ENCODE results near the gene GGCX.

Gene GGCX

GRCh38 chr2:85523062-85523902 is 38.0 kb downstream of the GGCX start:
- DNase-seq (ENCODE audit: insufficient read length, low spot score) = no peak

GRCh38 chr2:85522090-85522647 is 39.1 kb downstream of the GGCX start:
- DNase-seq (ENCODE audit: insufficient read length, low spot score) = no peak
- no peak for FAIRE-seq

More at GRCh38 chr2:85523062-85523902, 38.0 kb downstream of the GGCX start:
- FAIRE-seq = no peak

GRCh38 chr2:85516653-85517389 is 44.5 kb downstream of the GGCX start:
- DNase-seq (ENCODE audit: insufficient read length, low spot score) = no peak
- no peak for FAIRE-seq

- no peak for FAIRE-seq
- DNase-seq (ENCODE audit: insufficient read length, low spot score) = no peak
Observed at GRCh38 chr2:85514323-85514722, 47.0 kb downstream of the GGCX start.

- FAIRE-seq (no peak), DNase-seq (ENCODE audit: insufficient read length, low spot score) (no peak)
Observed at GRCh38 chr2:85511008-85511811, 50.1 kb downstream of the GGCX start.

- FAIRE-seq = no peak
- DNase-seq (ENCODE audit: insufficient read length, low spot score) = no peak
Observed at GRCh38 chr2:85506768-85507181, 54.5 kb downstream of the GGCX start.

- FAIRE-seq = no peak
- no peak for DNase-seq (ENCODE audit: insufficient read length, low spot score)
Observed at GRCh38 chr2:85505551-85506238, 55.6 kb downstream of the GGCX start.

GRCh38 chr2:85504778-85505261 is 56.5 kb downstream of the GGCX start:
- DNase-seq (ENCODE audit: insufficient read length, low spot score) (peak; percentile 94), FAIRE-seq (peak; percentile 97)

GRCh38 chr2:85503851-85504777 is 57.2 kb downstream of the GGCX start:
- FAIRE-seq (no peak), DNase-seq (ENCODE audit: insufficient read length, low spot score) (no peak)

GRCh38 chr2:85503168-85503850 is 58.0 kb downstream of the GGCX start:
- no peak for DNase-seq (ENCODE audit: insufficient read length, low spot score)
- FAIRE-seq = no peak

GRCh38 chr2:85502720-85503119 is 58.6 kb downstream of the GGCX start:
- no peak for DNase-seq (ENCODE audit: insufficient read length, low spot score)
- no peak for FAIRE-seq

GRCh38 chr2:85501248-85501647 is 60.0 kb downstream of the GGCX start:
- DNase-seq (ENCODE audit: insufficient read length, low spot score) (no peak), FAIRE-seq (no peak)

GRCh38 chr2:85497944-85498630 is 63.2 kb downstream of the GGCX start:
- DNase-seq (ENCODE audit: insufficient read length, low spot score) (no peak), FAIRE-seq (no peak)

GRCh38 chr2:85496436-85496835 is 64.9 kb downstream of the GGCX start:
- no peak for DNase-seq (ENCODE audit: insufficient read length, low spot score)
- no peak for FAIRE-seq

Data from HTR-8/SVneo (cell line).